GM12891 (cell line): ENCODE measurements around the gene MBD4.
"Not testable (repeated sequence)": the region's sequence is repeated elsewhere in the genome, so short reads cannot be mapped to it uniquely, and the experiment has no call there.

Source experiments
- POLR2A ChIP-seq: IDR thresholded peaks from 2 replicates; pipeline ENCODE4 v1.6.1; 2011; ENCODE audit warnings: low read depth, low read length, control low read depth
- POLR2AphosphoS5 ChIP-seq: IDR thresholded peaks from 2 replicates; pipeline ENCODE4 v1.6.1; 2011; ENCODE audit warnings: low read depth, low read length, control low read depth
- TAF1 ChIP-seq: IDR thresholded peaks from 2 replicates; pipeline ENCODE4 v1.6.1; 2011; ENCODE audit warnings: low read depth, low read length, control low read depth

GRCh38 chr3:129393760-129394564 is 45.8 kb downstream of the MBD4 start:
- TF ChIP-seq POLR2AphosphoS5, POLR2A, TAF1: not testable (repeated sequence)
